GM21528 (cell line): Measurements from ENCODE around the gene KCNJ1.

ENCODE experiments used
- ATAC-seq: cut with Tn5 transposase; IDR thresholded peaks from one replicate; pipeline ENCODE4 v1.9.1; 2021; ENCODE audit warnings: mild to moderate bottlenecking, moderate library complexity; ENCODE audit not compliant: unreplicated experiment, low FRiP score

KCNJ1 gene

DNA sequence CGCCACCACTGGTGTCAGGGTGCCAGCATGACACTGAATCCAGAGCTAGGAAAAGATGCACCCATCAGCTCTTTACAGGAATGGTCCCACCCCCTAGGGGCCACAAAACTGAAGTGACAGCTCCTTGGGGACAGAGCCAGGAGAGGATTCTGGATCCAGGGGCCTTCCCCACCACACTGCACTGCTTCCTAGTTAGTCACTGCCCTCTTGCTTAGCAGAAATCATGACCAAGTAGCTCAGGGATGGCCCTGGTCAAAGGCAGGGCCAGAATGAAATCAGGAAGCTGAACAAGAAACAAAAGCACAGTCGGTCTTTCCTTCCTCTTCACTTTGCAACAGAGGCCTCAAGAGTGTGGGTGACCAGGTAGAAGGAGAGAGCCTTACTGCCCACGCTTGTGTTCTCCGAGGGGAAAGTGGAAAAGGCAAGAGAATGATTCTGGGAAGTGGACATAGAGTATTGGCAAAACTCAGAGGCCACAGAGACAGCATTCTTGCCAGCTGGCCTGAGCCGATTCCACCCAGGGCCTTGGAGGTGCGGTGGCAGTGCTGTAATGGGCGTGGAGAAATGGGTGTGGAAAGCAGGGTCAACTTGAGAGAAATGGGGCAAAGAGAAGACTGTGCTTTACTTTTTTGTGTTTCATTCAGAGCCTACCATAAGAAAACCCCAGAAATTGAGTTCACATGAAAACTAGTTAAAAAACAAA lies 39.8 kb downstream of the KCNJ1 start:
- ATAC-seq: no peak

- no peak for ATAC-seq
These were observed 41.9 kb downstream of the KCNJ1 start for GRCh38 chr11:128825050-128825784.

GRCh38 chr11:128824191-128825049 lies 42.7 kb downstream of the KCNJ1 start:
- no peak for ATAC-seq

DNA sequence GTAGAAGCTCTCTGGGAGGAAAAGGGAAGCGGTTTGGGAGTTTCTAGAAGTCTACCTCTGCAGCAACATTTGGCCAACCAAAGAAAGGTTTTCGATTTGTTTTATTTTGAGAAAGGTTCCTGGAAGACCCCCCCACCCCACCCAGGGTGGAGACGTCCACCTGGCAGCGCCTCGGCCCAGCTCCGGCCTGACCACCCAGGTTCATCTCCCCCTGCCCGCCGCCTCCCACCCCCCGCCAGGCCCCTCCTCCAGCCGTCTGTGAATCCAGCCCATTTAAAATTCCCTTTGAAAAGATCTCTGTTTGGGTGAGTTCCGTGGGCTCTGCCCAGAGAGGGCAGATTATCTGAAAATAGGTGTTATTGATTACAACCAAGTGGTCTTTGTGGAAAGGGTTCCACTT lies 43.3 kb downstream of the KCNJ1 start:
- no peak for ATAC-seq

GRCh38 chr11:128822130-128822529 lies 45.0 kb downstream of the KCNJ1 start:
- no peak for ATAC-seq

DNA sequence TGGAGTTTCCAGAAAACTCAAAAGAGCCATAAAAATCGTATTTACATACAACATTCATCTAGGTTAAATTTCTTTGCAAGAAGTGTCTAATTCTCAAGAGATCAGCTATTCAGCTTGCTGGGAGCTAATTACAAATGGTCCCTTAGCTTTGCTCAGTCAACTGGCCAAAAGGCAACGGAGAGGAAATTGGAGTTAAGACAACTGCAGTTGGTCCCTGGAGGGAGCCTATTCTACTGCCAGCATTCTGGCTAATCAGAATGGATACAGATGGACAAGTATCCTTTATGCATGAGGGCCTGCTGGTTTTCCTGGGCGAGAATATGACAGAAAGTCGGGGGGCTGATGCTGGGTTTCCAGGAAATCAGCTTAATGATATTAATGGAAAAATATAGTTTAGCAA lies 45.5 kb downstream of the KCNJ1 start:
- no peak for ATAC-seq

DNA sequence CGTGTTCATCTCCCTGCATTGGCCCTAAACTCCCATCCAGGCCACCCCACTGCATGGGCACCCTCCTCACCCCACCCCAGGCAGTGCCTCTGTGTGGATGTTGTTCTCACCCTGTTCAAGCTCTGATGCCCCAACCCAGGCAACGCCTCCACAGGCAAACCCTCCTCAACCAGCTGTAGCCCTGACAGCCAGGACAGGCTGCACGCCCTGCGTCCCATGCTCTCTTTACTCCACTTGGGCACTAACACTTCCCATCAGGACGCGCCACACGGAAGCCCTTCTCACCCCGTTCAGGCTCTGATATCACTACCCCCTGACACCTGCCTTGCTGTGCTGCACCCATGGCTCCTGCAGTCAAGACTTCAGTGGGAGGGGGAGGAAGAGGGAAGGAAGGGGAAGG lies 47.9 kb downstream of the KCNJ1 start:
- ATAC-seq: no peak

DNA sequence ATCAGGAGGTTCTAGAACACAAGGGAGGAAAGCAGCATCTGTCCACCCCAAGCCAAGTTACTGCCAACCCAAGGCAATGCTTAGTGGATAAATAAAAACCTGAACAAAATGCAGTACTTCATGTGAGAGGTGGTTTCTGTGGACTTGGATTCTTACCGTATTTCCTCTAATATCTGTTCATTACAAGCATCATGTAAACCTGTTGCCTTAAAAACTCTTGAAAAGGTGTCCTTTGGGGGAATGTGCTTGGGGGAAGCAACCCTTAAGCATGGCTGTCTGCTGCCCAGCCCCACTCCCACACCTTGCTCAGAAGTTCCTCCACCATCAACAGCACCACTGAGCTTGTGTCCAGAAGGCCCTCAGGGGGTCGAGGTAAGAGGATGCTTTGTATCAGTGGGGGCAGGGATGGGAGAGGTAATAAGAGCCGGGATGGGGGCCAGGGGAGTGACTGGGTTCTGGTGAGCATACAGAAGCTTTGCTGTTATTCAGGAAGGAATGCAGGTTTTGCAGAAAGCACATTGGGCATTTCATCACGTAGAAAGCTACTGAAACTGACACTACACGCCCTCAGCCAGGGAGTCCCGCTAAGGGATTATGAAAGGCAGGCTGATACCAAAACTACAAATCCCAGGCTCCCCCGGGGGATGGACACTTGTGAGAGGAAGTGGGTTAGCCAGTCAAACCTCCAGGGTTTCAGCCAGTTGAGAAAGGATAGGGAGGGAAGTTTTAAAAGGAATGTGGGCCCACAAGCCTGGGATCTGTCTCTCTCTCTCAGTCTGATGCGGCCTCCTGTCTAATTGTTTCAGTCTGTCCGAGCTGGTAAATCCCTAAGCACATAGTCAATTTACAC lies 52.0 kb downstream of the KCNJ1 start:
- ATAC-seq: no peak

DNA sequence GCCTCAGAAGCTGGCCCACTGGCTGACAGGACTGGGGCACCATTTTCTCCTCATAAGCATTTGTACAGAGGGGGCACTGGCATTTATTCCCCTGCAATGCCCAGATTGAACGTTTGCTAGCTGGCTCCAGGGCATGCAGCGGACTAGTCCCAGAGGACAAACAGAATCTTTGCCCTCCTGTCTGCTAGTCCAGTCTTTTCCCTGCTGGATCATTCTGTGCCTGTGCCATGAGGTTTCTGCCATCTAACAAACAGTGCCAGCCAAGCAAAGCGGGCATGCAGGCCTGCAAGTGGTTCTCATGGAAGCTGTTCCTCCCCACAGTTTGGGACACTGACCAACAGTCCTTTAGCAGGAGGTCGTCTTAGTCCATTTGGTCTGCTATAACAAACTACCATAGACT lies 53.4 kb downstream of the KCNJ1 start:
- no peak for ATAC-seq

DNA sequence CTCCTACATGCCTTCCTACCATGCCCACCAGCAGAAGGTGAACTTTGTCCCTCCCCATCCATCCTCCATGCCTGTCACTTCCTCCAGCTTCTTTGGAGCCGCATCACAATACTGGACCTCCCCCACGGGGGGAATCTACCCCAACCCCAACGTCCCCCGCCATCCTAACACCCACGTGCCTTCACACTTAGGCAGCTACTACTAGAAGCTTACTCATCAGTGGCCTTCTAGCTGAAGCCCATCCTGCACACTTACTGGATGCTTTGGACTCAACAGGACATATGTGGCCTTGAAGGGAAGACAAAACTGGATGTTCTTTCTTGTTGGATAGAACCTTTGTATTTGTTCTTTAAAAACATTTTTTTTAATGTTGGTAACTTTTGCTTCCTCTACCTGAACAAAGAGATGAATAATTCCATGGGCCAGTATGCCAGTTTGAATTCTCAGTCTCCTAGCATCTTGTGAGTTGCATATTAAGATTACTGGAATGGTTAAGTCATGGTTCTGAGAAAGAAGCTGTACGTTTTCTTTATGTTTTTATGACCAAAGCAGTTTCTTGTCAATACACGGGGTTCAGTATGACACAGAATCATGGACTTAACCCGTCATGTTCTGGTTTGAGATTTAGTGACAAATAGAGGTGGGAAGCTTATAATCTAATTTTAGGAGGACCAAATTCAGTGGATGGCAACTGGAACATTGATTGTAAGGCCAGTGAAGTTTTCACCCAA lies 56.1 kb downstream of the KCNJ1 start:
- ATAC-seq: no peak

- no peak for ATAC-seq
These were observed 58.0 kb downstream of the KCNJ1 start for GRCh38 chr11:128809128-128809527.

DNA sequence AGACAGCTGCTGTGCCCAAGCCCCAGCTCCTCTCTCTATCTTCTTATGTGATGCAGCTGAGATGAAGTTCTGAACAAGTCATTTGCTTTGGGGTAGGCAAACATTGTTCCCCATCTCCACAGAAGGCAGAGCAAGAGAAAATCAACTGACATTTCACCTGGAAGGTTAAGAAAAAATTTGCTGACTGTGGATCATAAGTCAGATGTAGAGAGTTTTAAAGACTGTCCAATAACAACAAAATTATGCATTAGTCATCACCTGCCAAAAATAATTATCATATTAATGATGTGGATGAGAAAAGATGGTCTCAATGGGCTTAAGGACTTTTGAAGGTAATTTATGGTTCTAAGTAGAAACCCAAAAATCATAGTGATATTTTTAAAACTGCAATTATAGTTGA lies 59.2 kb downstream of the KCNJ1 start:
- ATAC-seq: no peak

DNA sequence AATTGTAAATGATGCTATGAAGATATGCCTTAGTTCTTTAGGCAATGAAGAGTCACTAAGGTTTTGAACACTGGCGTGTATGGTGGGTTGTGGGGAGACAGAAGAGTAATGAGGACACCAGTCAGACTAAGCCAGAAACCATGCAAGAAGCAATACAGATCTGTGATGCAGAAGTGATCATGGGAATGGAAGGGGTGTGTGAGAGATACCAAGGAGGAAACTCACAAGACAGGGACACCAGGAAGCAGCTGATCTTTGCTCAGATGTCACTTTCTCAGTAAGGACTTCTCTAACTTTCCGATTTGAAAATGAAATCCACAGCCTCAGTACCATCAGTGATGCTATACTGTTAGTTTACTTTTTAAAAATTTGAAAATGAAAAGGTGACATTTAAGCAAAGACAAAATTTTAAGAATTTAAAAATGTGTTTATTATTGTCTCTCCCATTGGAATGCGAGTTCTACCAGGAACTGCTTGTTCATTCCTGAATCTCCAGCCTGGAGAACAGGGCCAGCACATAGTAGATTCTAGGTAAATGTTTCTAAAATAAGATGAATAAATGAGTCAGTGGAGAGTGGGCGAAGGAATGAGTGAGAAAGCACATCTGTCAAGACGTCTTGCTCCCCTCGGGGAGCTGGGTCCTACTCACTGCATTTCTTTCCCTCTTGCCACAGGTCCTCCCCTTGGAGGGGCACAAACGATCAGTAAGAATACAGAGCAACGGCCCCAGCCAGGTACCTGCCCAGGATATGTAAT lies 60.4 kb downstream of the KCNJ1 start:
- ATAC-seq: no peak

- ATAC-seq: no peak
These were observed 62.6 kb downstream of the KCNJ1 start for GRCh38 chr11:128804481-128804880.

GRCh38 chr11:128803449-128804245 lies 63.4 kb downstream of the KCNJ1 start:
- no peak for ATAC-seq

DNA sequence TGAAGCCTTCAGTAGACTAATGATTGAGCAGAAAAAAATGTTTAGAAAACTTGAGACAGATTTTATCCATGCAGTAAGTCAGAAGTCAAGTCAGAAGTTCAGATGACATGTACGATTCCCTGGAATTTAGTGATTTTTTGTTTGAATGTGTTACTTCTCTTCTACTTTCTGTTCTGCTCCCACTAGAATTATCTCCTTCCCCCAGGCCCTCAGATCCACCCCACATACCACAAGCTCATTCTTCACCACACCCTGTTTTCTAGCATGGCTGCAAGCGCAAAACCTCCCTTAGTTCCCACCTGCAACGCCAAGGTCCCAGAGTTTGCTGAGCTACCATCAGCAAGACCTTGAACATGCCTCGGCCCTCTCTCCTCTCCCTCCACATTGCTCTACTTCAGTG lies 64.1 kb downstream of the KCNJ1 start:
- no peak for ATAC-seq

- ATAC-seq: no peak
These were observed 64.6 kb downstream of the KCNJ1 start for GRCh38 chr11:128802358-128802981.
